Testis (tissue), 2 donors: Measurements from ENCODE around the gene KCNRG.

Experiments used
- POLR2A ChIP-seq: fragments of 450-650 bp; IDR thresholded peaks from one replicate; pipeline ENCODE4 v1.6.1; 2017; ENCODE audit warnings: antibody characterized with exemption, mild to moderate bottlenecking, moderate library complexity
- TF ChIP-seq, protein P1 (sequence below), 3 experiments: fragments of 450-650 bp in 2 of 3; fragments of 200-600 bp in 1 of 3; sonication (generic) in 1 of 3; IDR thresholded peaks; one replicate each; pipeline ENCODE4 v1.5.1; 2016 to 2019; ENCODE audit warnings: antibody characterized with exemption in 3 of 3, mild to moderate bottlenecking in 2 of 3, moderate library complexity in 1 of 3

DNA sequence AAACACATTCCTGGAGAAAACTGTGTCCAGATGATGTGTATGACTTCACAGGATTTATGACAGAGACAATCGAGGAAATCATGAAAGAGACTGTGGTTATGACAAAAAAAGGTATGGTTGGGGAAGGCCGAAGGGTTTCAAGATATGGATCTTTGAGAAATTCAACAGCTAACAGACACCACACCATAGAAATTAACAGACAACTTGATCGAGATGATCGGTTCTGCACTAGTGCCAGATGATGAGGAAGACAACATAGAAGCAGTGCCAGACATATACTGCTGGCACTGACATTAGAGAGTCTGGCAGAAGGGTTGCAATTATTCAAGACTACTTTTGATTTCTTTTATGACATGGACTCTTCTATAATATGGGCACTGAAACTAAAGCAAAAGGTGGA lies 37.2 kb downstream of the KCNRG start:
- TF ChIP-seq, protein P1, sequence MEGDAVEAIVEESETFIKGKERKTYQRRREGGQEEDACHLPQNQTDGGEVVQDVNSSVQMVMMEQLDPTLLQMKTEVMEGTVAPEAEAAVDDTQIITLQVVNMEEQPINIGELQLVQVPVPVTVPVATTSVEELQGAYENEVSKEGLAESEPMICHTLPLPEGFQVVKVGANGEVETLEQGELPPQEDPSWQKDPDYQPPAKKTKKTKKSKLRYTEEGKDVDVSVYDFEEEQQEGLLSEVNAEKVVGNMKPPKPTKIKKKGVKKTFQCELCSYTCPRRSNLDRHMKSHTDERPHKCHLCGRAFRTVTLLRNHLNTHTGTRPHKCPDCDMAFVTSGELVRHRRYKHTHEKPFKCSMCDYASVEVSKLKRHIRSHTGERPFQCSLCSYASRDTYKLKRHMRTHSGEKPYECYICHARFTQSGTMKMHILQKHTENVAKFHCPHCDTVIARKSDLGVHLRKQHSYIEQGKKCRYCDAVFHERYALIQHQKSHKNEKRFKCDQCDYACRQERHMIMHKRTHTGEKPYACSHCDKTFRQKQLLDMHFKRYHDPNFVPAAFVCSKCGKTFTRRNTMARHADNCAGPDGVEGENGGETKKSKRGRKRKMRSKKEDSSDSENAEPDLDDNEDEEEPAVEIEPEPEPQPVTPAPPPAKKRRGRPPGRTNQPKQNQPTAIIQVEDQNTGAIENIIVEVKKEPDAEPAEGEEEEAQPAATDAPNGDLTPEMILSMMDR (IDR thresholded peaks at IDR 0.05) = no peak
- no peak for TF ChIP-seq POLR2A
